ENCODE data around the gene MDH2. TPM values are rescaled to one million over a fixed set of nuclear protein-coding genes. Genes with fewer than 3 reads are reported as not detected.

The MDH2 gene
- total and polyA plus RNA-seq, 2 of the 8 experiments (the other 6 are each of a cell fraction or from before 2014, with no cell fraction given), result 203 to 254 TPM

DNA sequence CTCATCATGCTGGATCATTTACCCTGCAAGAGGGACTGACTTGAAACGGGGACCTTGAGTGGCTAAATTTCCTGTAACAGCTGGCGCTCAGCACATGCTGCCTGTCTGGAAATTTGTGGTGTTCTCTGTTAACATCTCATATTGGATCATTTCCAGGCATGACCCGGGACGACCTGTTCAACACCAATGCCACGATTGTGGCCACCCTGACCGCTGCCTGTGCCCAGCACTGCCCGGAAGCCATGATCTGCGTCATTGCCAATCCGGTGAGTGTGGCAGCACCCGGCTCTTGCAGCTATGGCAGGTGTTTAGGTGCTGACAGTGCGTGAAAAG, 9.9 kb downstream of the MDH2 start:
- no peak overlapping the region for H2AK5ac ChIP-seq (ENCODE audit: low read depth, low read length)
- H3K4me1 ChIP-seq (replicated peaks in 1 of 4; ENCODE audit: control insufficient read depth in 3 of 4, insufficient read depth in 4 of 4, low read length in 3 of 4), result no peaks in the 10 kb centered on the region; a peak in 2 of 7 replicates
- H3K4me3 ChIP-seq (ENCODE audit: extremely low read depth in 1 of 4, insufficient read depth in 2 of 4, low read depth in 3 of 4, low read length in 4 of 4), result no peak overlapping the region
- H2AFZ ChIP-seq (ENCODE audit: low read length), result no peak overlapping the region
- CTCF ChIA-PET (ENCODE audit: partially characterized antibody), result interaction anchor here (1.0 to 2.2 kb wide), 3 partner anchors 11 to 38 kb away, joined by 3 to 9 read pairs (median 3); no protein-coding TSS in a partner anchor
- H3K14ac ChIP-seq (ENCODE audit: insufficient read length), result no peak overlapping the region
- peaks cover 13 to 23% of the 10 kb centered on the region in 2 experiments for H4K20me1 ChIP-seq (replicated peaks in 1 of 2; ENCODE audit: control insufficient read depth in 1 of 2, insufficient read depth in 2 of 2, low read length in 2 of 2)
- H3K23ac ChIP-seq (ENCODE audit: insufficient read length), result no peak overlapping the region
- H3K56ac ChIP-seq (replicated peaks; ENCODE audit: insufficient read length, low read depth, low read length), result no peak overlapping the region
- no peak for FAIRE-seq
- no peaks in the 10 kb centered on the region for H3K9me3 ChIP-seq (ENCODE audit: insufficient read depth in 2 of 2, low read depth in 1 of 2, low read length in 1 of 2)
- no peak overlapping the region for H2BK15ac ChIP-seq (ENCODE audit: low read length)
- H4K91ac ChIP-seq (replicated peaks; ENCODE audit: insufficient read length, low read length), result no peak overlapping the region
- H2BK12ac ChIP-seq (ENCODE audit: low read depth, low read length), result no peak overlapping the region
- no peaks in the 10 kb centered on the region for H3K27me3 ChIP-seq (replicated peaks in 1 of 4; ENCODE audit: control insufficient read depth in 3 of 4, extremely low read depth in 1 of 4, insufficient read depth in 3 of 4, low read length in 3 of 4)
- POLR2A ChIA-PET (ENCODE audit: partially characterized antibody), result interaction anchor here (2.8 to 15.6 kb wide), 2 partner anchors 10 to 11 kb away, joined by 9 to 127 read pairs; partner anchors contain the start of genes MDH2 and STYXL1
- peaks cover 3 to 33% of the 10 kb centered on the region in 2 experiments; a peak in 2 of 4 replicates for H3K79me2 ChIP-seq (ENCODE audit: control insufficient read depth in 1 of 2, insufficient read depth in 2 of 2, low read length in 2 of 2)
- H3K4me2 ChIP-seq (ENCODE audit: insufficient read depth in 1 of 2, low read depth in 2 of 2, low read length in 2 of 2), result no peak overlapping the region
- H3K23me2 ChIP-seq (ENCODE audit: low read depth, low read length), result no peaks in the 10 kb centered on the region
- 93% methylated on average over 11 of the region's 11 CpGs; no CpG with 5 or more reads in 1 of the 2 experiments for WGBS, 2 experiments (ENCODE audit: extremely low coverage in 1 of 2, insufficient coverage in 1 of 2, insufficient read length in 1 of 2, insufficient replicate concordance in 2 of 2, low coverage in 1 of 2, low lambda C conversion rate in 2 of 2, missing lambda C conversion rate in 1 of 2)
- no peak overlapping the region for H4K5ac ChIP-seq (ENCODE audit: insufficient read length, low read depth, low read length)
- no peak for DNase-seq (ENCODE audit: low read depth in 1 of 2, low spot score in 2 of 2)
- no peak overlapping the region for H2BK5ac ChIP-seq (ENCODE audit: low read depth, low read length)
- TF ChIP-seq SIX5 (IDR thresholded peaks at IDR 0.05; ENCODE audit: low read depth, low read length) (no peak), SP4 (IDR thresholded peaks at IDR 0.05; ENCODE audit: low read length) (no peak)
- H3K79me1 ChIP-seq (ENCODE audit: low read depth, low read length), result no peaks in the 10 kb centered on the region; the same call in 1 of the 2 replicates
- no peak overlapping the region for H2BK120ac ChIP-seq (replicated peaks; ENCODE audit: low read depth, low read length)
- peaks cover 37 to 80% (median 65%) of the 10 kb centered on the region in 4 experiments for H3K36me3 ChIP-seq (ENCODE audit: control insufficient read depth in 2 of 4, insufficient read depth in 4 of 4, low read length in 3 of 4)
- no peak overlapping the region for H3K4ac ChIP-seq (replicated peaks; ENCODE audit: insufficient read length, low read depth, low read length)
- no peak overlapping the region for H3K18ac ChIP-seq (ENCODE audit: extremely low read depth, low read length)
- H3K9ac ChIP-seq (replicated peaks in 1 of 4; ENCODE audit: extremely low read depth in 1 of 4, low read depth in 3 of 4, low read length in 3 of 4), result no peak overlapping the region
- no peak overlapping the region for H4K8ac ChIP-seq (ENCODE audit: extremely low read depth, insufficient read depth, low read length)
- no peak overlapping the region for H3K27ac ChIP-seq (ENCODE audit: low read depth, low read length)
- H2BK20ac ChIP-seq (ENCODE audit: low read length), result no peak overlapping the region
